ENCODE results near the gene ISM1. TPM values are rescaled to one million over a fixed set of nuclear protein-coding genes. Genes with fewer than 3 reads are reported as not detected.

The ISM1 gene
- total RNA-seq (0.17 and 0.26 TPM in 2 replicates), polyA plus RNA-seq (0.10 and 0.15 TPM in 2 replicates), polyA minus RNA-seq (ENCODE audit: low replicate concordance) (not detected in 2 replicates)
- 0.13 and 0.16 TPM in 2 replicates for polyA plus RNA-seq (2012)

GRCh38 chr20:13220904-13221297 is at the start of gene ISM1:
TSS of gene ISM1 (plus strand) at chr20:13221274. CDS start at chr20:13221777, 503 bp downstream.
- Histone ChIP-seq H3K79me2 (ENCODE audit: control insufficient read depth, insufficient read depth, low read length) (no peaks in the 10 kb centered on the region), H3K4me2 (ENCODE audit: extremely low read depth, insufficient read depth, low read length) (peak within 1 kb of the TSS; percentile 82), H3K4me1 (ENCODE audit: control insufficient read depth, extremely low read depth, insufficient read depth, low read length) (no peaks in the 10 kb centered on the region), H3K27ac (ENCODE audit: insufficient read depth, low read length) (no peak within 1 kb of the TSS), H4K20me1 (ENCODE audit: control insufficient read depth, extremely low read depth, insufficient read depth, low read length) (no peaks in the 10 kb centered on the region), H3K4me3 (replicated peaks in 1 of 4; ENCODE audit: control extremely low read depth in 1 of 4, insufficient read depth in 1 of 4, low read depth in 3 of 4, low read length in 4 of 4) (peak within 1 kb of the TSS; percentile 12 to 51 (median 24)), H2AFZ (ENCODE audit: low read length) (peak within 1 kb of the TSS; percentile 46), H3K9ac (ENCODE audit: insufficient read depth, low read length) (no peak within 1 kb of the TSS), H3K27me3 (ENCODE audit: control insufficient read depth, insufficient read depth, low read length) (peaks cover 36% of the 10 kb centered on the region), H3K9me3 (ENCODE audit: control insufficient read depth, insufficient read depth, low read depth, low read length) (no peaks in the 10 kb centered on the region), H3K36me3 (ENCODE audit: control insufficient read depth, insufficient read depth, low read length) (no peaks in the 10 kb centered on the region)
- DNase-seq (ENCODE audit: low read depth in 2 of 2) = peak in 1 of 2 donors; percentile 2
- TF ChIP-seq CTCF (conservative IDR thresholded peaks at IDR 0.05 in 1 of 2, IDR thresholded peaks at IDR 0.05 in 1 of 2; ENCODE audit: low read depth in 1 of 2, low read length in 2 of 2) (no peak), EZH2 (IDR thresholded peaks at IDR 0.05; ENCODE audit: low read length, missing control alignments) (no peak)

- H3K4me2 ChIP-seq (ENCODE audit: extremely low read depth, insufficient read depth, low read length) = no peak overlapping the region
These were observed 47.9 kb upstream of the ISM1 start for GRCh38 chr20:13173201-13173600.

GRCh38 chr20:13174402-13174801 is 46.7 kb upstream of the ISM1 start:
- Histone ChIP-seq H3K79me2 (ENCODE audit: control insufficient read depth, insufficient read depth, low read length) (no peaks in the 10 kb centered on the region), H3K4me3 (replicated peaks in 1 of 4; ENCODE audit: control extremely low read depth in 1 of 4, insufficient read depth in 1 of 4, low read depth in 3 of 4, low read length in 4 of 4) (no peak overlapping the region), H3K4me1 (ENCODE audit: control insufficient read depth, extremely low read depth, insufficient read depth, low read length) (no peaks in the 10 kb centered on the region), H4K20me1 (ENCODE audit: control insufficient read depth, extremely low read depth, insufficient read depth, low read length) (no peaks in the 10 kb centered on the region), H3K36me3 (ENCODE audit: control insufficient read depth, insufficient read depth, low read length) (no peaks in the 10 kb centered on the region), H2AFZ (ENCODE audit: low read length) (no peak overlapping the region), H3K9me3 (ENCODE audit: control insufficient read depth, insufficient read depth, low read depth, low read length) (no peaks in the 10 kb centered on the region), H3K27ac (ENCODE audit: insufficient read depth, low read length) (no peak overlapping the region), H3K4me2 (ENCODE audit: extremely low read depth, insufficient read depth, low read length) (no peak overlapping the region), H3K27me3 (ENCODE audit: control insufficient read depth, insufficient read depth, low read length) (no peaks in the 10 kb centered on the region), H3K9ac (ENCODE audit: insufficient read depth, low read length) (no peak overlapping the region)
- DNase-seq (ENCODE audit: low read depth in 2 of 2) = no peak
- no peak for TF ChIP-seq CTCF (conservative IDR thresholded peaks at IDR 0.05 in 1 of 2, IDR thresholded peaks at IDR 0.05 in 1 of 2; ENCODE audit: low read depth in 1 of 2, low read length in 2 of 2)

More at GRCh38 chr20:13173201-13173600, 47.9 kb upstream of the ISM1 start:
- H3K4me3 ChIP-seq (replicated peaks in 1 of 4; ENCODE audit: control extremely low read depth in 1 of 4, insufficient read depth in 1 of 4, low read depth in 3 of 4, low read length in 4 of 4) = no peak overlapping the region
- DNase-seq (ENCODE audit: low read depth in 2 of 2) = no peak
- no peaks in the 10 kb centered on the region for H4K20me1 ChIP-seq (ENCODE audit: control insufficient read depth, extremely low read depth, insufficient read depth, low read length)
- no peaks in the 10 kb centered on the region for H3K4me1 ChIP-seq (ENCODE audit: control insufficient read depth, extremely low read depth, insufficient read depth, low read length)
- H3K36me3 ChIP-seq (ENCODE audit: control insufficient read depth, insufficient read depth, low read length) = no peaks in the 10 kb centered on the region
- no peak overlapping the region for H3K27ac ChIP-seq (ENCODE audit: insufficient read depth, low read length)
- H3K27me3 ChIP-seq (ENCODE audit: control insufficient read depth, insufficient read depth, low read length) = no peaks in the 10 kb centered on the region
- no peaks in the 10 kb centered on the region for H3K79me2 ChIP-seq (ENCODE audit: control insufficient read depth, insufficient read depth, low read length)
- TF ChIP-seq CTCF (conservative IDR thresholded peaks at IDR 0.05 in 1 of 2, IDR thresholded peaks at IDR 0.05 in 1 of 2; ENCODE audit: low read depth in 1 of 2, low read length in 2 of 2) = no peak
- TF ChIP-seq EZH2 (IDR thresholded peaks at IDR 0.05; ENCODE audit: low read length, missing control alignments) = no peak
- H3K9ac ChIP-seq (ENCODE audit: insufficient read depth, low read length) = no peak overlapping the region
- H2AFZ ChIP-seq (ENCODE audit: low read length) = no peak overlapping the region
- H3K9me3 ChIP-seq (ENCODE audit: control insufficient read depth, insufficient read depth, low read depth, low read length) = no peaks in the 10 kb centered on the region
